ENCODE results near the gene SDK2. TPM values are rescaled to one million over a fixed set of nuclear protein-coding genes. Genes with fewer than 3 reads are reported as not detected.
A peak's percentile ranks its signal among the peaks of the same experiment; 100 is the strongest.
"Not testable (repeated sequence)": the region's sequence is repeated elsewhere in the genome, so short reads cannot be mapped to it uniquely, and the experiment has no call there.

Gene SDK2
- total RNA-seq, 1 experiment from 2014 or later = not detected

DNA sequence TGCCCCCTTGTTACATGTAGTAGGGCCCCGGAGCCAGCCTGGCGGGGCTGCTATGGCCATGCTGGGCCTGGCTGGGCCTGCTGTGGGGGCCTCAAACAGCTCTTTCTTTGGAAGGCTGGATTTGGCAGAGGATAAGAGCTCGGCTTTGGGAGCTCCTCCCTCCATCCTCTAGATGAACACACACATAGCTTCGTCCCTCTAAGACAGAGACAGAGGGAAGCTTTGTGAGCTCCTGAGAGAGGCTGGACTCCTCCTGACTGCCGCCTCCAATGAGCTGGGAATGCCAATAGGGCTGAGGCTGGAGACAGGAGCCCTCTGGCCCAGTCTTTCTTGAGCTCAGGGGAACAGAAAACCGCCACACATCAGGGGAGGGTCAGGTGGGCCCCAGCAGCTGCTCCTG lies 295.1 kb downstream of the SDK2 start:
- DNase-seq (ENCODE audit: low spot score) = no peak

DNA sequence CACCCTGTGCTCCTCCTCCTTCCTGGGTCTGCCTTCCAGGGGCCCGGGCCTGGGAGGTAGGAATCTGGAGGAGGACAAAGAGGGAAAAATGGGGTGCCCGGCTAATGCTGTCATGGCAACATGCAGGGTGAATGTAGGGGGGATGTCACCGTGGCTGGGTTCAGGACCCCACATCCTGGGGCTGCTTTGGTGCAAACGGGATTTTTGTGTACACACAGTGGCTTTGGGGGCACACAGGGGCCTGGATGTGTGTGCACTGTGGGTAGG lies 295.5 kb downstream of the SDK2 start:
- DNase-seq (ENCODE audit: low spot score) = no peak

DNA sequence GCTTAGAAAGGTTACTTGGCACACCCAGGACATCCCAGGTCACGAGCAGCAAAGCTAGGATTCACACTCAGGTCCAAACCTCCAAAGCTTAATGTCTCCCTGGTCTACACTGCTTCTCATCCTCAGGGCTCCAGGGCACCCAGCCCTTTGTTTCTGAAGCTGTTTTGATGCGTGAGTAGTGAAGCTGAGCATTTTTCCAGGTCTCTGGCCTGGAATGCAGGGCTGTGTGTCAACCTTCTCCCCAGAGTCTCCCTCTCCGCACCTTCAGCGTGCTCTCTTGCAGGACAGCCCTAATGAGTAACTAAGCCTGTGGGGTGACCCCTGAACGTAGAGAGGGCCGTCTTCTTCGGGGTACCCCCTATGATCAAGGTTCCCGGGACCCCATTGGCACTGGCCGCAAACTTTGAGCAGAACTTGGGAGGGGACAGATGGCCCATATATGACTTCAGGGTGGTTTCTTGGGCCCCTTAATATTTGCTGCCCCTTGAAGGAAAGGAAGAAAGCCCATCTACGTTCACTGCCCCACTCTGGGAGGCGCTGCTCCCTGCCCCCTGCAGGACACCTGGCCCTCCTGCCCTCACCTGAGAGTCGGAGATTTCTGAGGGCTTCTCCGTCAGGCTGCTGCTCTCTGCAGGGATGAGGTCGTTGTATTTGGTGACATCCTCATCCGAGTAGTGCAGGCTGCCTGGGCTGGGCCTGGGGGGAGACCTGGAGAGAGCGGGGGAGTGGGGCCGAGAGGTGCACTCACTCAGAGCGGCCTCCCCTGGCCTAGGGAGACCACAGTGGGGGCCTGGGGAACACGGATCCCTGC lies 296.0 kb downstream of the SDK2 start:
- DNase-seq (ENCODE audit: low spot score) = no peak

DNA sequence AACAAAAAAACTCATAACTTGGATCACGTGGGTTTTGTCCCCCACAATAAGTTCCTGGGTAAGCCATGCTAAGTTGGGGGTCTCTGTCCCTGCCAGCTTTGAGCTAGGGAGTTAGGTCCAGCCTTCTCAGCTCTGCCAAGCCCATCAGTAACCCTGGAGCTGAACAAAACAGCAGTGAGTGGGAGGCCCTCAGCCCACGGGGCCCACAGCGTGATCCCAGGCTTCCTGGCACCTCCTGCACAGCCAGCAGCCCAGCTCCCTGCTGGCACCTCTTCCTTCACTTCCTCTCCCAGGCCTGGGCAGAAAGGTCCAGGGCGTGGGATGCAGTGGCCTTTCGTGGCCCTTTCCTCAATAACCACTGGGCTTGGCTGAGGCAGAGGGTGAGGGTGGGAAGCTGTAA lies 296.9 kb downstream of the SDK2 start:
- DNase-seq (ENCODE audit: low spot score) = no peak

DNA sequence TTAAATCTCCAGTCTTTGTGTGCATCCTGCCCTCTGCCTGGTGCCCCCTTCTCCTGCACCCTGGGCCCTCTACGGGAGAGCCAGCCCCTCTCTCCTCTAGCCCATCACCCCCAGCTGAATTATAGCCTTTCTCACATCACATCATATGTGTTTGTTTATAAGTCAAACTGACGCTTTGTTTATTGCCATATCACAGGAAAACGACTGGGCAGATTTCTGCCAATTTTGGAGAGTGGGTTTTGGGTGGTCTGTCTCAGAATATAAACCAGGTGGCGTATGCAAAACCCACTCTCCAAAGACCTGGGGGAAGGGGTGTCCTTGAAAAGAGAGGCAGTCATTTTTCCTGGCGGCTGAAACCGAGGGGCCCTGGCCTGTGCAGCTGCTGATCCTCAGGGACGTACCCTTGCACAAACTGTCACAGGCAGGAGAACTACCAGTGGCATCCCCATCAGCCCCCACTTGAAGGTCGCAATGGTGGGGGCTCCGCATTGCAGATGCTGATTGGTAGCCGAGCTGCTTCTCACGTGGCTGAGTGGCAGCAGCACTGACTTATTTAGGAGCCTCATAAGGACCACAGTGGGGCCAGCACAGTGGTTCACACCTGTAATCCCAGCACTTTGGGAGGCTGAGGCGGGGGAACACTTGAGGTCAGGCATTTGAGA lies 297.6 kb downstream of the SDK2 start:
- no peak for DNase-seq (ENCODE audit: low spot score)

DNA sequence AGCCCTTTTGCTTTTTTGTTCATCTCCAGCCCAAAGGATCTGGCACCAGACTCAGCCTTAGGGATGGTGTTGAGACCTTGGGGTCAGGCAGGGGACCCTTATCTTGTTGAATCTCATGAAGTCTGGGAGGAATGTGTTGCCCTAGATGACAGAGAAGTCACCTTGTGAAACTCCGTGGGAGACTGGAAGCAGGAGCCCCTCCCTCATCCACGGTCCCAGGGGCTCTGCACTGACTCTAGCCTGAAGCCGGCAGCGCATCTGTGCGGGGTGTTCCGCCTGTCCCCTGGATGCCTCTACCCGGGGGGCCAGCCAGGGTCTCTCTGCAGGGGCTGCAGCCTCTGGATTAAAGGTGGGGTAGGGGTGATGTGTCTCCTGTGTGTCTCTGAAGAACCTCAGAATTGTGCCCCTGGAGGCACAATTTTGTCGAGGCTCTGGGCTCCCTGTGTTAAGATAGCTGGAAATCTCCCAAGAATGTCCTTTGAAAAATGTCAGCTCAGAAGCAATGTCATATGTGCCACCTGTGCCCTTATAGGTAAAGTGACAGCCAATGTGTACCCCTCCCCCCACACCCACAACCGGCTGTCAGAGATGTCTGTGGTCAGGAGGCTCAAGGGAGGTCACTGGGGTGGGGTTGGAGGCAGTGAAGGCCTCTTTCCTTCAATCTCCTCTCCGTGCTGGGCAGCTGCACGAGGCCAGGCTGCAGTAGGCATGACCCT lies 300.3 kb downstream of the SDK2 start:
- no peak for DNase-seq (ENCODE audit: low spot score)

DNA sequence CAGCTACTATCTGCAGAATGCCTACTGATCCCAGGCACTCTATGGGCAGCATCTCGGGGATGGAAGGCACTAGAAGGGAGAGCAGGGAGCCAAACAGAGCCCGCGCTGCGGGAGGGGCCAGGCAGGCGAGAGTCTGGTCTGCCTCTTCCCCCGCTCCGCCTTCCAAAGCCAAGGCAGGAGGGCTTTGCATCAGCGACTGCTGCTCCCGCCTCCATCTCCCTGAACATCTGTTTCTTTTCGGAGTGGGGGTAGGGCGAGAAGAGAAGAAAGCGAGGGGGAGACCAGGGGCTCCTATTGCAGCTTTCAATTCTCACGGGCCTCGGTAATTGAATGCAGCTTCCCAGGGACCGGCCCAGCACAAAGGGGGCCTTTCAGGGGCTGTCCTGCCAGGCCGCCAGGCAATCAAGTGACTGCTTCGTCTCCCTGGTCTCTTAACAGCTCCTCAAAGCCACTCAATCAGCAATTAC lies 301.0 kb downstream of the SDK2 start:
- DNase-seq (ENCODE audit: low spot score) = no peak

DNA sequence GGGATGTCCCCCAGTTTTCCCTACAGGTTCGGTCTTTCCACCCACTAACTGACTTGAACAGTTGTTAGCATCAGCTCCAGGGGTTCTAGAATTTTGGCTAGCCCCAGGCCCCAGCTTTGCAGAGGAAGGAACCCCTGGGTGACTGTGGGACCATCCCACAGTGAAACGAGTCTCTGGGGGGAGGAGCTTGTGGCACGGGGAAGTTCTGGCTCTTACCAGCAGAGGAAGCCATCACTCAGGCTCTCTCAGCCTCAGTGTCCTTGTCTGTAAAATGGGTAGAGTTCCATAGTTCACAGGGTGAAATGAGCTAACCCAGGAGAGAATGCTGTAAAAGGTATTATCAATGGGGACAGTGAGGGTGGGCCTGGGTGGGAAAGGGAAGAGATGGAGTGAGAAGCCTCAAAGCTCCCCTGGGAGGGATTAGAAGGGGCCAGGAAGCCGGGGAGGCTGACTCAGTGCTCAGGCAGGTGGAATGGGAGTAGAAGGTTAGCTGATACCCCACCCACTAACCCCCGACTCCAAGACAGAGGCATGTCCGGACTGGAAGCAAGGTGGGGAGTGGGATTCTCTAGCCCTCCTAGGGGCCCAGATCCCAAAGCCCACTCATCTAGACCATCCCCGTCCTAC lies 301.6 kb downstream of the SDK2 start:
- DNase-seq (ENCODE audit: low spot score) = no peak

DNA sequence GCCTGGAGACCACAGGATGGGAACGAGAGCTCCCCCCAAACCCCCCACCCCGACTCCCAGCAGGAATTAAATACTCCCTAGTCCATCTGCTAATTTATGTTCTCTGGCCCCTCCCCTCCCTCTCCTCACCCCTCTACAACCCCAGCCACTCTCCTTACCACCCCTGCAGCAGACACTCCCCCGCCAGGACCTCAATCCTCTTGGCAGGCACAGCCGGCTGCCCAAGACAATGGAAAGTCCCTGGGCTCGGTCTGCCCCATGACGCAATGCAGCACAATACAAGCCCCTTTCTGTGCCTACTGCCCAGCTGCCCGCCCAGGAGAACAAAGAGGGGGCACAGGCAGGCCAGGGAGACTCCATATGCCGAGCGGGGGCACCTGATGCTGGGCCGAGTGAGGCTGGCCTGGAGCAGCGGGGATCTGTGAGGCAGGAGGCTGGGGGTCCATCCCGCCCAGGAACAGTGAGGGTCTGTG lies 302.2 kb downstream of the SDK2 start:
- no peak for DNase-seq (ENCODE audit: low spot score)

DNA sequence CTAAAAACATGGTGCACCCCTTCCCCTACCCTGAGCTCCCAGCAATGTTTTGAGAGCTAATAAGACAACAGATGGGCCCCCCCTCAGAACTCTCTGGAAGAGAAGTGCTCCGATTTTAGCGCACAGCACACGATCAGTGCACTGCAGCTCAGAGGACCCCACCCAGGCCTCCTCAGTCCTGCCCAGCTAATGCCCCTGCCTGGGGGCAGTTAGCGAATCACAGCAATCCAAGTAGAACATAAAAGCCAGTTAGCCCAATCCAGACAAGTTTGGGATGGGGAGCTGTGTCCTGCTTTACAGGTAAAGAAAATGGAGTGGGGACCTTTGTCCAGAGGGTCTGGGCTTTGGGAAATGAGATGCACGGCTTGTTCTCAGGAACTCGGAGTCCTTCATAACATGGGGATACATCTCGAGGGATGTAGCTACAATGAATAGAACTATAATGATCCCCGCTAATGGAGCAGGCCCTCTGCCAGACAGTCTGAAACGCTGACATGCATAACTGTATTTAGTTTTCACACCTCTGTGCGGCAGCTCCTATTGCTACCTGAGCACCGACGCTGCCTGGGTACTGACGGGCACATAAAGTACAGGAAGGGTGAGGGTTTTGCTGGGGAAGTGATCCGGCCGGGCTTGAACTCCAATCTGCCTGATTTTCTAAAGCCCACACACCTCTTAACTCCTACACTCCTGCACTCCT lies 302.7 kb downstream of the SDK2 start:
- no peak for DNase-seq (ENCODE audit: low spot score)

DNA sequence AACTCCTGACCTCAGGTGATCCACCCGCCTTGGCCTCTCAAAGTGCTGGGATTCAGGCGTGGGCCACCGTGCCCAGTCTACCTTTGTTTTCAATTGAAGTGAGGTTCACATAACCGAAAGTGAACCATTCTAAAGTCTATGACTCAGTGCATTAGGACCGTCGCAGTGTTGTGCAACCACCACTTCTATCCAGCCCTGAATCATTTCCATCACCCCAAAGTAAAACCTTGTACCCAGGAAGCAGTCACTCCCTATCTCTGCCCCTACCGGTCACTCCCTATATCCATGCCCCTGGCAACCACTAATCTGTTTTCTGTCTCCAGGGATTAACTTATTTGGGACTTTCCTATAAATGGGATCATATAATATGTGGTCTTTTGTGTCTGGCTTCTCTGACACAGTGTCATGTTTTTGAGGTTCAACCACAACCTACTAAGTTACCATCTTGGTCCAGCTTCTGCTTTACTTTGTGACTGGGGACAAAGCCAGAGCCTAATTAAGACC lies 304.1 kb downstream of the SDK2 start:
- peak; percentile 73 for DNase-seq (ENCODE audit: low spot score)

DNA sequence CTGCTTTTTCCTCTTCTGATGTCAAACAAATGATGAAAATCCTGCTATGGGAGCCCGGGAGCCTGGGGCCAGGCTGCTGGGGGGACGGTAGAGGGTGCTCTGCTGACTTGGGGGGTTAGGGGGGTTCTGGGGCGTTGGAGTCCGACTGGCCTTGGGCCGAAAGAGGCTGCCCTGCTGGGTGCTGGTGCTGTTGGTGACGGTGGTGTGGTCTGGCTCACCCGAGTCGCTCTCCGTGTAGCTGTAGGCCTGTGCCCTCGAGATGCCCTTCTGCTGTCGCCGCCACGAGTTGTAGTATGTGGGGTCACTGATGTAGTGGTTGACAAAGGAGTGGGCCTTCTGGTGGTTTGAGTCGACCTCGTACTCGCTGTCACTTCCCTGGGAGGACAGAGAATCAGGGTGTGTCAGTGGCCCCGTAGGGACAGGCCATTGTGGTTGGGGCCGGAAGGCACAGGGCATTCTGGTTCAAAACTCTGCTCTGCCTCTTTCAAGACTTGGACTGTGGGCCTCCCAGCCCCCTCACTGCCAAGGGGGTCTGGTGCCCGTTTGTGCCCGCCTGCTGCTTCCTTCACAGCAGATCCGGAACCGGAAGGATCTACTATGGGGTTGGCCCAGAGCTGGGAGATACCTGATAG lies 305.6 kb downstream of the SDK2 start:
- no peak for DNase-seq (ENCODE audit: low spot score)

DNA sequence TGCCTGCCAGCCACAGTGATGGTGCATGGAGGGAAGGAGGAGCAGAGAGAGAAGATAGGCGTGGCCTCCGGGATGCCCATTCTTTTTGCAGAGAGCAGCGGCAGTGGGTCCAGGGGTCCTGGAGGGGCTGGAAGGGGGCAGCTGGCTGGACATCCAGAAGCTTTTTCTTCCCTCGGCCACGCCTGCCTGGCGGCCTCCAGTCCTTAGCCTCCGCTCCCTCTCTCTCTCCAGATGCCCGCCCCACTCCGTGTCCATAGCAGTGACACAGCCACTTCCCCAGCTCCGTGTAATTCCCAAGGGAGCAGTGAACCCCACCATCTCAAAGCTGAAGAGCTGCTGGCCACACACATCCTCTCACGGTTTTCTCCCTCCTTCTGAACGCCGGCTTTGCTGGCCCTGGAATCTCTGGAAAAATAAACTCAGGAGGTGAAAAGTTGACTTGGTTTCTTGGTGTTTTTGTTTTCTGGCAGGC lies 306.2 kb downstream of the SDK2 start:
- DNase-seq (ENCODE audit: low spot score) = no peak

DNA sequence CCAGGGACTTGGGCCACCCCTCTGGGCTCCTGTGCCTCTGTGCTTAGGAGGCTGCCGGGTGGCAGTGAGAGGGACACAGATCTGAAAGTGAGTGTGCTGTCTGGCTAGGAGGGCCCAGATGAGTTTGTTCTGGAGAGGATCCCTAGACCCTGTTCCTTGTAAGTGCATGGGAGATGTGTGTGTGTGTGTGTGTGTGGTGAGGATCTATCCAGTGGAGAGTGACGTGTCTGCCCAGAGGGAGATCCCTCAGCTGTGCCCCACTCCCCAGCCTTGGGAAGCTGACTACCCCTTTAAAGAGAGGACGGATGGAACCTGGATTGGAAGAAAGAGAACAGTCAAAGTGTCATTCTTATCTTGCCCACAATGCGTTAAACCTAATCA lies 306.9 kb downstream of the SDK2 start:
- no peak for DNase-seq (ENCODE audit: low spot score)

DNA sequence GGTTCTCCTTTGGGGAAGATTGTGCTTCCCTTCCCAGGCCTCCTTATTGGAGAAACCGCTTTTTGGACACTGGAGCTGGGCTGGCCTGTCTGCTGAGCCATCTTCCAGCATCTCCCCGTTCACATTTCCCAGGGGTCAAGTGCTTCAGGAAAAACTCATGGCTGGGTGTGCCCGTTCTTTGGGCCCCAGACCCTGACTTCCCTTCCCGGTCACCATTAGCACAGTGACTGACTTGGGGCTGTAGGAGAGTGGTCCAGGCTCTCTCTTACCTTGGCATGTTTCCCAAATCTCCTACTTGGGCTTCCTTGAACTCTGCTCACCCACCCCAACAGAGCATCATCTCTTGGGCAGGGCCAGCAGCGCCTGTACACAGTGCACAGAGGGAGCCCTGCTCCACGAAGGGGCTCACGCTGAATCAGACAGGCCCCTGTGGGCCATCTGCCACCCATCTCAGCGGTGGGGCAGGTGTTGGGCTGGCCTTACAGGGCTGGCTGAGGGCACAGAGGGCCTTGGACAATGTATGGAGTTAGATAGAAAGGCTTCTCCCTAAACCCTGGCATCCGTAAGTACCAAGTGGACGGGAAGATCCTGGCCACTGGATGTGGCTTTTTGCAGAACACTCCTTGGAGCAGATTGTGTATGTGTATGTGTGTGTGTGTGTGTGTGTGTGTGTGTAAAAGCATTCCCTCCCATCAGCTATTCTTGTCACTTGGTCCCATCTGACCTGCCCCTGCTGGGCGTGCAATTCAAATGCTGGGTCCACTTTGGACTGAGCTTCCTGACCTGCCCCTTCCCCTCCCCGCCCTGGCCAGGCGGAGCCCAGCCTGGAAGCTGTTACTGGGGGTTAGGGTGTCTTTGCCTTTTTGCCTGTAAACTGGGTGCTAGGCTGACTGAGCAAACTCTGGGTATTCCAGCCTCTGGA lies 307.6 kb downstream of the SDK2 start:
- DNase-seq (ENCODE audit: low spot score) = no peak

DNA sequence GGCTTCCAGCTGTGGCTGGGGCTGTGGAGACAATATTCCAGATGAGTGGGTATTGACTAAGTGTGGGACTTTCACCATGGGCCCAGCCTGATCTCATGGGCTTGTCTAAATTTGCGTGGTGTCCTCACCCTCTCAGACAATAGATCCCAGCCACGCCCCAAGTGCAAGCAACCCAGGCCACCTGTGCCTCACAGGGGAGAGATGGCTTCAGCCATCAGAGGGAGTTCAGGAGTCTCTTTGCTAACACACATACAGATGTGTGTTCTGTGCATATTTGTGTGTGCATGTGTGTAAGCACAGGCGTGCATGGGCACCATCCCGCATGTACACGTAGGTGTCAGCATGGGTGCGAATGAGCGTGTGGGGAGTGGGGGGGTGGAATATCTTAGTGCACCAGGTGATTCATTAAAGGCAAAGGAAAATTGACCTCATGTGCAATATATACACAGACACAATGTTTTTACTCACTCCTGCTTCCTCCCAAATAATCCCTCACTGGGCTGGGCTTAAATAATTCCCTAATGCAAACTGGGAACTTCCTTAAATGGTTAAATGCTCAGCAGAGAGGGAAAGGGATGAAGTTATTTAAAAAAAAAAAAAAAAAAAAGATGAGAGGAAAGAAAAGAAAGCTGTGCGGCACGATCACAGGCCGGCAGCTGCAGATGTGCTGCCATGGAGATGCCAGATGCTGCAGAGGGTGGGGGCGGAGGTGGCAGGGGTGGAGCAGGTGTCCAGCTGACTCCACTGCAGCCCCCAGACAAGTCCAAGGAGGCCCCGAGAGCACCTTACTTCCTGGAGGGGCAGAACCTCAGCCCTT lies 308.4 kb downstream of the SDK2 start:
- DNase-seq (ENCODE audit: low spot score) = no peak

DNA sequence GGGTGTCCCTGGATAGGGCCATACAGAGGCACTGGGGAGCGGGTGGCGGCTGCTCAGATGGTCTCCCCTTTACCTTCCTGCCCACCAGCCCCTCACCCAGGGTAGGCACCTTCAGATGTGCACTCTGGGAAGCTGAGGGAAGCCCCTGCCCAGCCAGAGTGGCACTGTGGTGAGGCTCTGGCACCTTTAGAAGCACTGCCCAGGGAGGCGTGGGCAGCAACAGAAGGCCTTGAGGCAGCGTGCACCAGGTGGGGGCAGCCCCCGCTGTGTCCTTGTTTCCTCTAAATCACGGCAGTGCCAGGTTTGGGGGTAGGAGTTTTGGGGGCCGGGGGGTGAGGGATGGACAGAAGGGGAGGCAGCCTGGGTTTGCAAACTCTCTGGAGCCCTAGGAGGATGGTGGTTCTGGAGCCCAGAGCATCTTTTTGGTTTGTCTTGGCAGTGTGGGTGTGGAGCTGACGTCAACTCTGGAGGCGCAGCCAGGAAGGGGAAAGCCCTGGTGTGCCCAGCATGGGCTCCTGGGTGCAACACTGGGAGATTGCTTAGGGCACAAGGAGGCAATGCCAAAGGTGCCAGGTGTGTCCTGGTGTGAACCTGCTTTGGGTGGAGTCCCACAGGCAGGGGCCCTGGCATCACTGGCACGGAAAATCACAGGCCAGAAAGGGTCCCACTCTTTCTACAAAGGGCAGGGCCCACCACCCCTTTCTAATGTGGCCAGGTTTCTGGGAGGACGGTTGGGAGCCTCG lies 309.3 kb downstream of the SDK2 start:
- DNase-seq (ENCODE audit: low spot score) = no peak

DNA sequence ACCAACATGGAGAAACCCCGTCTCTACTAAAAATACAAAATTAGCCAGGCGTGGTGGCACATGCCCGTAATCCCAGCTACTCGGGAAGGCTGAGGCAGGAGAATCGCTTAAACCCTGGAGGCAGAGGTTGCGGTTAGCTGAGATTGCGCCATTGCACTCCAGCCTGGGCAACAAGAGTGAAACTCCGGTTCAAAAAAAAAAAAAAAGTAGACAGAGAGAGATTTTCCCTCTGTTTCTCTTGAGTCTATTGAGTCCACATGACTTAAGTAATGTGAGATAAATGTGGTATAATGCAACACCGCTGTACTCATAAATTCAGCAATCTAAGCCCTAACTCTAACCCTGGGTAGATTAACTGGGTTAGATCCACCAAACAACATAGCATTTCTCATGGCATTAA lies 310.8 kb downstream of the SDK2 start:
- DNase-seq (ENCODE audit: low spot score) = not testable (repeated sequence)
